Iris pigment epithelial cell (primary cell): ENCODE data around the gene CDH13.
A peak's percentile ranks its signal among the peaks of the same experiment; 100 is the strongest.

Experiments used
- DNase-seq: peaks from one replicate; pipeline ENCODE4 v3.0.0-alpha.2; 2011; ENCODE audit warnings: low read depth

The CDH13 gene

DNA sequence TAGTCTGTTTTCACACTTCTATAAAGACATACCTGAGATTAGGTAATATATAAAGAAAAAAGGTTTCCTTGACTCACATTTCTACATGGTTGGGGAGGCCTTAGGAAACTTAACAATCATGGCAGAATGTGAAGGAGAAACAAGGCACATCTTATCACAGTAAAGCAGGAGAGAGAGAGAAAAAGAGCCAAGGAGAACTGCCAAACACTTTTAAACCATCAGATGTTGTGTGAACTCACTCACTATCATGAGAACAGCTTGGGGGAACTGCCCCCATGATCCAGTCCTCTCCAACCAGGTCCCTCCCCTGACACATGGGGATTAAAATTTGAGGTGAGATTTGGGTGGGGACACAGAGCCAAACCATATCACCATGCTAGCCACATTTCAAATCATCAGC is 547.9 kb downstream of the CDH13 start:
- no peak for DNase-seq

DNA sequence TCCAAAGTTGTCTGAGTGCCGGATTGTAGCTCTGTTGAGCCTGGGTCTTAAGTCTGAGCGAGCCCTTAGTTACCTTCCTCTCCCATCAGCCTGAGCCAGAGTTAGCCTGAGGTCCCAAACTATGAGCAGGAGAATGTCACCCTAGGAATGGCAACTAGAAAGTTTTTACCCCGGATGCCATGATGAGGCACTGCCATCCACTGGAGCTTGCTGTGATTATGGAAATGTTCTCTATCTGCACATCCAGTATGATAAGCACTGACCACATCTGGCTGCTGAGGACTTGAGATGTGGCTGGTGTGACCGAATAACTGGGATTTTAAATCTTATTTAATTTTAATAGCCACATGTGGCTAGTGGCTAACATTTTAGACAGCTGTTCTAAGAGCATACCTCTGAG is 550.0 kb downstream of the CDH13 start:
- DNase-seq, result no peak

DNA sequence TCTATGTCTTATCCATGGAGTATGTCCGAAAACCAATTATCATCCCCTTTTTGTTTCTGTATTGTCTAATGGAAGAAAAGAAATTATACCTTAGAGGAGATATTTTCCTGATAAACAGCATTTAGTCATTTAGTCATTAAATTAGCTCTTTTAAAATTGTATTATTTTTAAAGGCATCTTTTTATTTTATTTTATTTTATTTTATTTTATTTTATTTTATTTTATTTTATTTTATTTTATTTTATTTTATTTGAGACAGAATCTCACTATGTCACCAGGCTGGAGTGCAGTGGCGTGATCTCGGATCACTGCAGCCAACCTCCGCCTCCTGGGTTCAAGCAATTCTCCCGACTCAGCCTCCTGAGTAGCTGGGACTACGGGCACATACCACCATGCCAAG is 559.1 kb downstream of the CDH13 start:
- no peak for DNase-seq

DNA sequence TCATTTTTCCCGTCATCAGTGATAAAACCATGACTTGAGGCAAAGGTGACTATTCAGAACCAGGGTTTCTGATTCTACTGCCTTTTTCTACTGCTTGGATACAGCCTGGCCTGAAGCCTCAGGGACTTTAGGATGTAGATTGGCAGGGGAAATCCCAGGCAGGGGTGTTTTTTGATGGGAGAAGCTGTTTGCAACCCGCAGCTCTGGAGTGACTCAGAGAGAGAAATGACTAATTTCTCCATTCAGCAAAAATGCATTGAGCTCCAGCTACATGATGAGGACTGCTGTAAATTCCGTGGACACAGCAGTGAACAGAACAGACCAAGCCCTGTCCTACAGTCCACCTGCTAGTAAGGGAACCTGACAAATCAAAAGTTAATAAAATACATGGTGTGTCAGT is 560.6 kb downstream of the CDH13 start:
- DNase-seq, result peak; percentile 88

DNA sequence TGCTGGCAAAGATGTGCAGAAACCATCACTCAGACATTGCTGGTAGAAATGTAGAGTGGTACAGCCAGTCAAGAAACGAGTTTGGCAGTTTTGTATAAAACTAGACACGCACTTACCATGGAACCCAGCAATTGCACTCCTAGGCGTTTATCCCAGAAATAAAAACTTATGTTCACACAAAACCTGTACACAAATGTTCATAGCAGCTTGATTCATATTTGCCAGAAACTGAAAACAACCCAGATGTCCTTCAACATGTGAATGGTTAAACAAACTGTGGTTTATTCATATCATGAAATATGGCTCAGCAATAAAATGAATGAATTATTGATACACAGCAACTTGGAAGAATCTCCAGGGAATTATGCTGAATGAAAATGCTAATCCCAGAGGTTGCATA is 570.0 kb downstream of the CDH13 start:
- no peak for DNase-seq

DNA sequence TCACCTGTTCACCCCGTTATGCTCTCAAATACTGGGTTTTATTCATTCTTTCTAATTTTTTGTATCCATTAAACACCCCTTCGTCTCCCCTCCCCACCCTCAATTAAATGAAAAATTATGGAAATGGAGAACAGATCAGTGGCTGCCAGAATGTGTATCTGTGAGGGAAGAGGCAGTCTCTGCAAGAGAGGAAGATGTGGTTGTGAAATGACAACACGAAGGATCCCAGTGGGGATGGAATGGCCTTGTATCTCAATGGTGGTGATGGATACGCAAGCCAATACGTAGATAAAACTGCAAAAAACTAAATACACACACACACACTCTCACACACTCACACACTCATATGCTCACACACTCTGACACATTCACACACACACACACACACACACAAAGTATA is 570.7 kb downstream of the CDH13 start:
- DNase-seq, result no peak

DNA sequence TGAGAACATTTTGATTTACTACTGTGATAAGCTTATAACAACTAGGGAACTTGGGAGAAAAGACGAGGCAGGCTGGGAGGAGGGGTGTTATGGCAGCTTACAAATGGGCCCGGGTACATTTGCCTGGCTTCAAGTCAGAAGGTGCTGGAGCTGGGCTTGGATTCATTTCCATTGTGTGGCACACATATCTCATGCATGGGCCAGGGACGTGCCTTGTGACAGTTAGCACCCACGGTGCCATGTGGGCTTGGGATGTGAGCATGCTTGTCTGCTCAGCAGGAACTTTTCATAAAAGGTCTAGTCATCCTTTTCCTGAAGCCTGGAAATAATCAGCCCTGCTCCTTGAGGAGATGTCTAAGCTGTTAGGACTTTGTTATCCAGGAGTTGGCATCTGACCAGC is 572.2 kb downstream of the CDH13 start:
- no peak for DNase-seq

DNA sequence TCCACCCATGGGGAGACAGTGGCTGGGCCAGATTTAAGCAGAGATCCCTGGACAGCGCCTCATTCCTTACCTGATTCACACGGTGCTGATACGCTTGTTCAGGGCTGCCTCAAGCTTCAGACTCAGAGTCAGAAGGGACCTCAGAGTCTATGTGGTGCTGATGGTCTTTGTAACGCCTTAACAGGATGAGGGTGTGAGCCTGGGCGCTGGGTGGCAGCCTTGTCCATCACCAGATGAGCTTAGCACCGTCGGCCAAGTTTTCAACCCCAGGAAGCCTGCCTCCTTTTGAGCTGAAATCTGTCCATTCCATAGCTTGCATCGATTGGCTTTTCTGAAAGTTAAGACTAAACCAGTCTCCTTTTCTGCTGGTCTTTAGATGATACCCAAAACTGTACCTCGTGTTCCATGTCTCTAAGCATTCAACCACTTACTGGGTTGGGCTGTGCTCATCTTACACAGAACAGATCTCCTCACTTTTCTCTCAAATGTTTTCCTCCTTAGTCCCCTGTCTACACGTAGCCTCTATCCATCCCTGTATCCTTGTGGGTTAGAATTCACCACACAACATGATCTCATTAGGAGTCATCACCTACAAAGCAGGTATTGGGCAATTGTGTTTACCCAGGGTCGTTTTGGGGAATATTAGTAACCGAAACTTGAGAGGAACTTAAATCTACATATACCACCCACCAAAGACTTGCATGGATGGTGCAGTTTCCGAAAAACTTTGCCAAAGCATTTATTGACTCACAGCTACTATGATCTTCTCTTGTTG is 573.4 kb downstream of the CDH13 start:
- peak; percentile 10 for DNase-seq

DNA sequence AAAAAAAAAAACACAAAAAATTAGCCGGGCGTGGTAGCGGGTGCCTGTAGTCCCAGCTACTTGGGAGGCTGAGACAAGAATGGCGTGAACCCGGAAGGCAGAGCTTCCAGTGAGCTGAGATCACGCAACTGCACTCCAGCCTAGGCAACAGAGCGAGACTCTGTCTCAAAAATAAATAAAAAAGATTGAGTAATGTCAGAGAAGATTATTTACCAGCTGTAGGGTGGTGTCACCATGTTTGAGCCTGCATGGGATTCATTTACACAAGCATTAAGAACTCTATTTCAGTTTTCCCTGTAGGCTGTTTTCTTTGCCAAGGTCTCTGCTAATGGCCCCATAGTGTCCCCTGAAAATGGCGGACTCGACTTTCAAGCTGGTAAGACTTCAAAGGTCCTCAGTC is 575.0 kb downstream of the CDH13 start:
- DNase-seq, result no peak

DNA sequence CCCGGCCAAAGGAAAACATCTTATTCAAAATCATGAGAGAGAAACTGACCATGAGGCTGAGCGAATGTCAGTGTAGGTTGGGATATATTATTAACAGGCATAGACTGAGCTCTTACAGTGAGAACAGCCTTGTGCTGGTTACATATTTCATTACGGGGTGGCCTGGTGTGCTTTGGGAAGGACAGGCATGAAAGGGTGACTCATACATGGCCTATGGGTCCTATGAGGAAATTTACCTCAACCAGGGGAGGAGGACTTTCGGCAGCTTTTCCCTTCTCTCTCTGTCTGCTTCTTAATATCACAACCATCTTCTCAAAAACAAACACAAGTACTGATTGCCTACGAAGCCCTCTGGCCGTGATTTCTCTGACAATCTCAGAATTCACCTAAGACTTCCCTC is 579.1 kb downstream of the CDH13 start:
- peak; percentile 27 for DNase-seq

DNA sequence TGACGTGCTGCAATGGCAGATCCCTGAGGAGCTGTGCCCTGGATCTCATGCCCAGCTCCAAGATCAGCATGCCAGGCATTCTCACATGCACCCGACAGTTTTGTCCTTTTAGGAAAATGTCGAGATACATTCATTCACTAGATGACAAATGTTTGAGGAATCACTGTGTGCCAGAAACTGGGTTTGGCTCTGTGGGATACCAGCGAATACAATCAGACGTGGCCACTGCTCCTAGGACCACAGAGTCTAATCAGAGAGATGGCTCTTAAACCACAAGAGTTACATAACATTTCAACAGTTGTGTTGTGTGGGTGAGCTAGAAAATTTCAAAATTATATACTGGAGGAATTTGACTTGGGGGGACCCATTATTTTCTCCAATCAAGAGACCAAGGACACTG is 579.7 kb downstream of the CDH13 start:
- DNase-seq, result peak; percentile 33

DNA sequence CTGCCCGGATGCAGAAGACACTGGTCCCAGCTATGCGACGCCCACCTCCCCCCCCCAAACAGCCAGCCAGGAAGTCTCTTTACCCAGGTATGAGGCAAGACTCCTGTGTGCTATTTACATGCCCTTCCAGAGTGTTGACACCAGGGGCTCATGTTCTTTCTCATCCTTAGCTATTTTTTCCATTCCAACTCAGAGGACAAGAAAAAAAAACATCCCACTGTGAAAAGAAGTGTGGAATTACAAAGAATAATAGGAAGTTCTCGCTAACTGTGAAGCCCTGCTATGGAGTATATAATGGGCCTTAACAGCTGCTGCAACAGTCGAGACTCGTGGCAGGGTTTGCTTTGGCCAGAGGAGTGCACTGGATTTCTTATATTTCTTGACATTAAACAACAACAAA is 584.9 kb downstream of the CDH13 start:
- DNase-seq, result no peak

DNA sequence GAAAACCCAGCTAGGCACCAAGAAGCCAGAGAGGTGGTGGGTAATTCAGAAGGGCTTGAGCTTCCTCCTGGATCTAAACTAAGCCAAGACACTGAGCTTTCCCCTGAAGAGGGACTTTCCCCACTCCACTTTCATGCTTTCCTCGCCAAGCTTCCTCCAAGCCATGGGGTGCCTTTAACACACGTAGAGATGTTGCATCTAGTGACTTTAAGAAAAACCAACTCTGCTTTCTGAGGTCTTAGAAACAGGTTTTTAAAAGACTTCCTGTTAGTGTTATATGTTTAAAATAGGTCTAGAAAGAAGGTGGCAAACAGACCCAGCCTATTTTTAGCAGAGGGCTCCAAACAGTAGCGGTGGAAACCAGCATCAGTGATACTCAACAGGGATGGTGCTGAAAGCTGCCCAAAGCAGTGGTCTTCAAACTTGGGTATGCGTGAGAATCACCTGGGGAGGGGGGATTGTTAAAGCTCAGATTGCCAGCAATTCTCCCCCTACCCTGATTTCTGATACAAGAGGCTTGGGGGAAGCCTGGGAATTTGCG is 585.6 kb downstream of the CDH13 start:
- DNase-seq, result no peak

DNA sequence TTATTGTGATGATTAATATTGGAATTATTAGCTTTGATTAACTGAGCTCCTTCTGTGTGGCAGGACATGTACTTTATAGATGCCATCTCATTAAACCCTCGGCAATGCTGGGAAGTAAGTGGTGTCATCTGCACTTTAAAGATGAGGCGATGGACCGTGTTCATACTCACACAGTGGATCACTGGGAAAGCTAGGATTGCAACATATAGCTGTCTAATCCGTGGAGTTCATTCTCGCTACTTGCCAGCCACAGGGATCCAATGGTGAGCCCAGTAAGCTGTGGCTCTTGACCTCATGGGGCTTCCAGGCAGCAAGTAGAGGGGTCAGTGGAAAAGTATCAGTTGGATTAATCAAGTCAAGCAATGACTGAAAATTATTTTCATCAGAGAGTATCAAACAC is 587.9 kb downstream of the CDH13 start:
- DNase-seq, result peak; percentile 26

DNA sequence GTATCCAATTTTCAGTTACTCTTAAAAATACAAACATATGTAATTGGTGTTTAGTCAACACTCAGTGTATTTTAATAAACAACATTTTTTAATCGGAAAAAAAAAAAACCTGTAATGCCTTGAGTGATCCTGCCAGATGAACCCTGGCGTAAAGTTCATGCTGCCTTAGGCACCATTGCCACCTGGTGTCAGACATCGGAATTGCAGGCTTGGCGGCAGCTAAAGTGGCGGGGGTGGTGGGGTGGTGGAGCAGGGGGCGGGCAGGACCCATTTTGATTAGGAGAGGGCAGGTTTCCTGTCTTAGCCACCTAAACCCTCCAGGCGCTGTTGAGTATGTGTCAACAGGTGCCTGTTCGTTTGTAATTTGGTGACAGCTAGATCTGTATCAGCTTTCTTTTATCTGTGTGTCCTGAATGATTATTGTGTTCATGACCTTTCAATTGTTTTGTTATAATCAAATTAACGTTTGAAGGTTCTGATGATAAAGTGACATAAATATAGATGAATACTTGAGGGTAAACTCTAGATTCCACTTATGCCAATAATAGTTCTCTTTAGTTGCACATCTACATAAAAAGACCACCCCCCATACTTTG is 588.7 kb downstream of the CDH13 start:
- DNase-seq, result peak; percentile 42

DNA sequence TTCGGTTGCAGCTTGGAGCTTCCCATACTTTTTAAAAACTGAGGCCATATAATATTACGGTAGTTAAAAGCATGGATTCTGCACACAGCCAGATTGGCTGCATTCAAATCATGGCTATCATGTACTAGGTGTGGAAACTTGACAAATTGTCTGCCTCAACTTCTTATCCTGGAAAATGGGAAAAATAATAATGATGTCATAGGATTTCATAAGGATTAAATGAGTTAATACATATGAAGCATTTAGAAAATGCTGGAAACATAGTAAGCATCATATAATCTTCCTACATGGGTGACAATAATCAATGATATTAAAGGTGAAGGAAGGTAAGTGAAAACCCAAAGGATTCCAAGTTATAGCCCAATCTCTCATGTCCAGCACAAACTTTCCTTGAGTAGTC is 592.5 kb downstream of the CDH13 start:
- DNase-seq, result no peak

DNA sequence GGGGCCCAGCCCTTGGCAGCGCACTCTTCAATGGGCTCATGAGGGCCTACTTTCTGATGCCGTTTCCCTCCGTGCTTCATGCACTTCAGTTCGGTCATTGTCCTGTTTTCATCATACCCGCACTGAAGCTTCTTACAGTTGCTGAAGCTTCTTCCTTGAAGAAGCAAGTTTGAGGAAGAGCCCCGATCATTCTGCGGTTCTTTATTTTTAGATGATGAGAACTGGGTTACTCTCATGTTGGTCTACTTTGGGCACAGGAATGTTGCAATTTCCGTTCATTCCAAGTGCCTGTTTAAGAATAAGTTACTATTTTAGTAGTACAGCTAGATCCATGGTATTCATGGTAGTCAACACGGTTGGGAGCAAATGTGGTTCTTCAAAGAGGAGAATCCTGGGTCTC is 593.3 kb downstream of the CDH13 start:
- no peak for DNase-seq

DNA sequence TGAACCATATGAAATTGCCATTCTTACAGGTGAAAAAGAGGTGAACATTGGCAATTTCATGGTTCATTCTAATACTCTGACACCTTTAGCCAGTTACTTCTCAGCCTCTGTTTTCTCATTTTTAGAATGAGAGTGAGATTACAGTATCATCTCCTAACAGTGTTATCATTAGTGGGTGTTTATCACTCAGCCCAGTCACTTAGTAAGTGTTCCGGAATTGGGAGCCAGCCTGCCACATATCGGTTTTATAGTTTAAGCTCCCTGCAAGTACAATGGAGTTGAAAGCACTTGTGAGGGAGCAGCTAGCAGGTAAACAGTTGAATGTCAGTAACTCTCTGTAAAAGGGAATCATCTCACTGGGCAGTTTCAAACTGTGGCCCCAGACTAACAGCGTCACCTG is 597.9 kb downstream of the CDH13 start:
- DNase-seq, result no peak

DNA sequence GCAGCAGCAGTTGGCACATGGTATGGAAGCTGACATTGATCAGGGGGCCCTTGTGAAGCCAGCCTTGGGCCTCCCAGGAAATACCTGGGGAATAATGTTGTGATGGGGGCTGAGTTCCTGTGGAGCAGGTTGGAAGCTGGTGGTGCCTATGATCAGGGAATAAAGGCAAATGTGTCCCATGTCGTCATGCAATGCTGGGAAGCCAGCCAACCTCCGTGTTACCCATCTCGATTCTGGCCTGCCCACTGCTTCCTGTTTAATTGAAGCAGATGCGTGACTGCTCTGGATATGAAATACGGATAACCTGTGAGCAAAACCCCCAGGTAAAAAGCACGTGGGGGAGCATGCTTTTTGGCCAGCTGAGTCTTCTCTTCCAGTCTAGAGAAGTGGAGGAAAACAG is 600.6 kb downstream of the CDH13 start:
- DNase-seq, result no peak

DNA sequence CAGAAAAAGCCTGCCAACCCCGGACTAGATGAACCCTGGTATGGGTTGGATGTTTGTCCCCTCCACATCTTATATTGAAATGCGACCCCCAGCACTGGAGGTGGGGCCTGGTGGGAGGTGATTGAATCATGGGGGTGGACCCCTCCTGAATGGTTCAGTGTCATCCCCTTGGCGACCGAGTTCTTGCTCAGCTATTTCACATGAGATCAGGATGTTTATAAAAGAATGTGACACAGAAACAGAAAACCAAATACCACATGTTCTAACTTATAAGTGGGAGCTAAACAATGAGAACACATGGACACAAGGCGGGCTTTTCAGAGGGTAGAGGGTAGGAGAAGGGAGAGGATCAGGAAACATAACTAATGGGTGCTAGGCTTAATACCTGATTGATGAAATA is 605.0 kb downstream of the CDH13 start:
- DNase-seq, result peak; percentile 29

DNA sequence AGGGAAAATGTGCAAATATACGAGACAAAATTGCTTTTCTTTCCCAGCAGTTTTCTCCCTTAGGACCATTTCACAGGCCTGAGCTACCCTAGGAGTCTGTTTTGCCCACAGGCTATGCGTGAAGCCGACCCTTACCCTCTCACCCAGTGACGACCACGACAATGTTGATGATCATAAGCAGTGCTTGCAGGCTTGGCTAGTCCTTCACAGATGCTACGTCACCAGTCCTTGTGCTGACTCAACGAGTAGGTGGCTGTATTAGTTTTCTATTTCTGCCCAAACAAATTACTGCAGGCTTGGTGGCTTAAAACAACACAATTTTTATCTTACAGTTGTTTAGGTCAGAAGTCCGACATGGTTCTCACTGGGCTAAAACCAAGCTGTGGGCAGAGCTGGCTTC is 606.4 kb downstream of the CDH13 start:
- peak; percentile 67 for DNase-seq

DNA sequence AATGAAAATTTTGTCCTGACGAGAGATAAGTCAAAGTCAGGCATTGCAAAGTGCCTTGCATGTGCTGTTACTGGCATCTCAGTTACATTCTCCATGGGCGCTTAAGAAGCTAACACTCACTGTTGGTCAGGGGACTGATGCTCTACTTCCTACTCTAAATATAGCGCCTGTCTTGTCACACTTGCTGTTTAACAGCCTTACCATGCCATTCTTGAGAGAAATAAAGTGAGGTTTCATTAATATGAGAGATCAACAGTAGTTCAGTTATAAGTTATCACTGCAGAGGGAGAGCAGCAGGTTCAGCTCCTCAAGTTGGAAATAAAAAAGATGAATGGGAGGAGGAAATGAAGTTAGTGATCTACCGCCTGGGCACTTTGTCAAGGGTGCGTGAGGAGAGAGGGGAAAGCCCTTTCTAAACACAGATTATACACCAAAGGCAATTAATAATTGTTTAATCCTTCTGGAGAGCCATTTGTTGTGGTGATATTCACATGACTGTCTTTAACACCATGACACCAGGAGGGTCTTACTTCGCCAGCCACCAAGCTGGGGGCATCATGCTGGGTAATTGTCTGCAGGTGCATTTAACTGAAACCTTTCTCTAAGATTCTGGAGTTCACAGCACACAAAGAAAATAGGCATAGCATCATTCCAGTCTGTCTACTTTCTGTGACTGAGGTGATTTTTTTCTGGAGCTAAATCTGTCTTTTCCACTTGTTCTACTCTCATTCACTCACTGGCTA is 612.4 kb downstream of the CDH13 start:
- no peak for DNase-seq

DNA sequence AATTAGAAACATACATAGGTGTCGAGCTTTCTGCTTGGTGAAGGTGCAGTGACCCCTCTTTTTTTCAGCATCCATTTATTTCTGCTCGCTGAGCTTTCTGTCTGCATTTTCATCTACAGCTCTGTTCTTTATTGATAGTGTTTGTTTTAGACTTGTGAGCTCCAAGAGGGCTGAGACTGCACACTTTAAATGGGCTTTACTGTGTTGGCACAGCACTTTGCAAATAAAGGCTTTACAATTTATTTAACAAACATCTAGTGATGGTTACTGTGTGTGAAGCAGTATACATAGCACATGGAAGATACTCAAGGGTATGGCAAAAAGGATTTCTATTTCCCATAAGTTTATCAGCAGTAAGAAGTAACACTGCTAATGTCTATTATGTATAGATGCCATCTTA is 617.3 kb downstream of the CDH13 start:
- DNase-seq, result no peak
